GM06990 (cell line): ENCODE data around the gene TOP1.

ENCODE experiments used
- DNase-seq: peaks from one replicate; pipeline ENCODE4 v3.0.0-alpha.2; 2011; ENCODE audit not compliant: insufficient read length; ENCODE audit errors: extremely low read depth
- H3K27me3 ChIP-seq: replicated peaks from 2 replicates; pipeline ENCODE4 v1.6.0; 2011; ENCODE audit warnings: low read length; ENCODE audit not compliant: control insufficient read depth, insufficient read depth
- H3K36me3 ChIP-seq: 2 replicates; pipeline ENCODE4 v1.5.1; 2011; ENCODE audit warnings: low read length; ENCODE audit not compliant: control insufficient read depth, insufficient read depth
- H3K4me3 ChIP-seq: replicated peaks from 2 replicates; pipeline ENCODE4 v1.5.1; 2011; ENCODE audit warnings: low read depth, mild to moderate bottlenecking, control low read depth, low read length
- TF ChIP-seq, protein P1 (sequence below): IDR thresholded peaks from 2 replicates; pipeline ENCODE4 v1.5.1; 2011; ENCODE audit warnings: low read length, control low read depth, mild to moderate bottlenecking, inconsistent platforms; ENCODE audit not compliant: insufficient read depth, poor library complexity, severe bottlenecking

The TOP1 gene

DNA sequence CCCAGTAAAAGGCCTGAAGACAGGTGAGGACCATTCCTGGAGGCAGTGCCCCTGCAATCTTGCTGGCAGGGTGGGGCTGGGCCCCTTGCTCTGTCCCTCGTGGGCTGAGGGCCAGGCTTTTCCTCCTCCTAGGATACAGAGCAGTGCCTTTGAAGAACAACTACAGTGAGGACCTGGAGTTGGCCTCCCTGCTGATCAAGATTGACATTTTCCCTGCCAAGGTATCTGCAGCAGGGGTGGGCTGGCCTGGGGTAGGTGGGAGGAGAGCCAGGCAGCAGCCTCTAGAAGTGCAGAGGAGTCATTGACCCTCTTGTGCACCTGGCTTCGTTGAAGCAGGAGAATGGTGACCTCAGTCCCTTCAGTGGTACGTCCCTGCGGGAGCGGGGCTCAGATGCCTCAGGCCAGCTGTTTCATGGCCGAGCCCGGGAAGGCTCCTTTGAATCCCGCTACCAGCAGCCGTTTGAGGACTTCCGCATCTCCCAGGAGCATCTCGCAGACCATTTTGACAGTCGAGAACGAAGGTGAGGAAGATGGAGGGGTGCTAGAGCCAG lies 145.2 kb downstream of the TOP1 start:
- DNase-seq = no peak
- H3K36me3 ChIP-seq = peaks cover 40% of the 10 kb centered on the region

More for the DNA sequence above, 145.2 kb downstream of the TOP1 start:
- no peak overlapping the region for H3K4me3 ChIP-seq
- no peaks in the 10 kb centered on the region for H3K27me3 ChIP-seq
- TF ChIP-seq, protein P1, sequence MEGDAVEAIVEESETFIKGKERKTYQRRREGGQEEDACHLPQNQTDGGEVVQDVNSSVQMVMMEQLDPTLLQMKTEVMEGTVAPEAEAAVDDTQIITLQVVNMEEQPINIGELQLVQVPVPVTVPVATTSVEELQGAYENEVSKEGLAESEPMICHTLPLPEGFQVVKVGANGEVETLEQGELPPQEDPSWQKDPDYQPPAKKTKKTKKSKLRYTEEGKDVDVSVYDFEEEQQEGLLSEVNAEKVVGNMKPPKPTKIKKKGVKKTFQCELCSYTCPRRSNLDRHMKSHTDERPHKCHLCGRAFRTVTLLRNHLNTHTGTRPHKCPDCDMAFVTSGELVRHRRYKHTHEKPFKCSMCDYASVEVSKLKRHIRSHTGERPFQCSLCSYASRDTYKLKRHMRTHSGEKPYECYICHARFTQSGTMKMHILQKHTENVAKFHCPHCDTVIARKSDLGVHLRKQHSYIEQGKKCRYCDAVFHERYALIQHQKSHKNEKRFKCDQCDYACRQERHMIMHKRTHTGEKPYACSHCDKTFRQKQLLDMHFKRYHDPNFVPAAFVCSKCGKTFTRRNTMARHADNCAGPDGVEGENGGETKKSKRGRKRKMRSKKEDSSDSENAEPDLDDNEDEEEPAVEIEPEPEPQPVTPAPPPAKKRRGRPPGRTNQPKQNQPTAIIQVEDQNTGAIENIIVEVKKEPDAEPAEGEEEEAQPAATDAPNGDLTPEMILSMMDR = no peak
